H7 (cell line): ENCODE data around the gene PACSIN1. TPM values are rescaled to one million over a fixed set of nuclear protein-coding genes. Genes with fewer than 3 reads are reported as not detected.
A peak's percentile ranks its signal among the peaks of the same experiment; 100 is the strongest.
"Not testable (repeated sequence)": the region's sequence is repeated elsewhere in the genome, so short reads cannot be mapped to it uniquely, and the experiment has no call there.

Experiments used
- DNase-seq: peaks from one replicate; pipeline ENCODE4 v3.0.0; 2012
- H3K27me3 ChIP-seq: 2 replicates; pipeline ENCODE4 v1.6.0; 2011; ENCODE audit warnings: mild to moderate bottlenecking, low read length; ENCODE audit not compliant: control insufficient read depth, insufficient read depth
- H3K36me3 ChIP-seq: replicated peaks from 2 replicates; pipeline ENCODE4 v1.5.1; 2011; ENCODE audit warnings: low read length; ENCODE audit not compliant: control insufficient read depth, insufficient read depth
- H3K4me3 ChIP-seq: 2 replicates; pipeline ENCODE4 v1.5.1; 2011; ENCODE audit warnings: low read depth, mild to moderate bottlenecking, control low read depth, low read length, moderate library complexity; ENCODE audit not compliant: insufficient read depth
- total RNA-seq: library from RNA; depleted of rRNA; stranded (reverse); fragments of >200 nt; shearing (Covaris generic); gene quantifications from 2 replicates; pipeline ENCODE4 v1.2.3, GENCODE V29; 2014

PACSIN1 gene
- total RNA-seq, 1 experiment from 2014 or later: 3.4 TPM

- Histone ChIP-seq H3K36me3 (no peaks in the 10 kb centered on the region), H3K27me3 (peaks cover 20% of the 10 kb centered on the region), H3K4me3 (peak overlapping the region; percentile 62)
- peak; percentile 71 for DNase-seq
Observed at GRCh38 chr6:34466242-34467185, 638 bp downstream of the PACSIN1 start.

- H3K4me3 ChIP-seq: no peak overlapping the region
- H3K36me3 ChIP-seq: no peaks in the 10 kb centered on the region
- DNase-seq: no peak
- peaks cover 20% of the 10 kb centered on the region for H3K27me3 ChIP-seq
Observed at GRCh38 chr6:34468378-34468892, 2.6 kb downstream of the PACSIN1 start.

- Histone ChIP-seq H3K27me3 (peaks cover 18% of the 10 kb centered on the region), H3K4me3 (no peak overlapping the region), H3K36me3 (no peaks in the 10 kb centered on the region)
- DNase-seq: no peak
Observed at GRCh38 chr6:34469499-34469898, 3.6 kb downstream of the PACSIN1 start.

GRCh38 chr6:34472425-34472824, 6.5 kb downstream of the PACSIN1 start:
- Histone ChIP-seq H3K27me3 (no peaks in the 10 kb centered on the region; the same call in 1 of the 2 replicates), H3K4me3 (no peak overlapping the region), H3K36me3 (no peaks in the 10 kb centered on the region)
- DNase-seq: no peak

GRCh38 chr6:34473967-34474366, 8.1 kb downstream of the PACSIN1 start:
- H3K4me3 ChIP-seq: no peak overlapping the region

GRCh38 chr6:34474754-34475153, 8.9 kb downstream of the PACSIN1 start:
- no peaks in the 10 kb centered on the region; the same call in 1 of the 2 replicates for H3K27me3 ChIP-seq
- no peak overlapping the region for H3K4me3 ChIP-seq
- no peak for DNase-seq
- no peaks in the 10 kb centered on the region for H3K36me3 ChIP-seq

More at GRCh38 chr6:34473967-34474366, 8.1 kb downstream of the PACSIN1 start:
- Histone ChIP-seq H3K27me3 (no peaks in the 10 kb centered on the region; the same call in 1 of the 2 replicates), H3K36me3 (no peaks in the 10 kb centered on the region)
- no peak for DNase-seq

DNA sequence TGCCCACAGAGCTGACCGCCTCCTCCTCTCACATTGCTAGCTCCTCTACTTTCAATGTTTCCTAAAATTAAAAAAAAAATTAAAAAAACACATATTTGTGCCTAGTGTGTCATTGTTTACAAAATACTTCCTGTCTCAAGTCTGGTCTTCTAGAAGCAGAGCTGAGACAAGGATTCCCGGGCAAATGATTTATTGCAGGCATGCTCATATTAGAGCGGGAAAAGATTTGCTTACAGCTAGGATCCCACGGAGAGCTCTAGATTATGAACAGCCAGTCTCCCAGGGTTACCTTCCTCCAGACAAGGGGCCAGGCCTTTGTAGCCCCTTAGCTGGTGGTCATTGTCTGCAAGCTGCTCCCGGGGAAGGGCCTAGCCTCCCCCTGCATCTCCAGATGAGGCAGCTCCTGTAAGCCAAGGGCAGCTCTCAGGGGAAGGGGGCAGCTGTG, 9.4 kb downstream of the PACSIN1 start:
- Histone ChIP-seq H3K27me3 (no peaks in the 10 kb centered on the region; the same call in 1 of the 2 replicates), H3K36me3 (no peaks in the 10 kb centered on the region), H3K4me3 (no peak overlapping the region)
- DNase-seq: peak; percentile 71

DNA sequence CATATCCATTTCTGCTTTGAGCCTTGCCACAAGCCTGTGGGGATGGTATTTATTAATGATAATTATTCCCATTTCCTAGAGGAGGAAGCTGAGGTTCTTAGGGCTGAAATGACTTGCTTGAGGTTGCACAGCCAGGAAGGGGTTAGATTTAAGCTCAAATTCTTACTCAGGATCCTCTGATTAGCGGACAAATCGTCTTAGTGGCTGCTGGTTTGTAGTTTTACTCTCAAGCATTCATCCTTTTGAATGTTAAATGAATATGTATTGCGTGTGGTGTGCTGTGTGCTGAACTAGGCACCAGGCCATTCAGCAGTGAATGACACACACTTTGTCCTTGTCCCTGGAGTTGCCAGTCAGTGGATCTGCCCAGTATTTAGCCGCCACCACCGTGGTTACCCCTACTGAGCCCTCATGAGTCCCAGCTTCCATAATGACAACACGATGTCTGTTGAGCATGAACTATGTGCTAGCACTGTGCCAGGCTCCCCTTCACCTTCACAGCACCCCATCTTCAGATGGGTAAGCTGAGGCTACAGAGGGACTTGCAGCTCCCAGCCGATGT, 10.0 kb downstream of the PACSIN1 start:
- Histone ChIP-seq H3K36me3 (no peaks in the 10 kb centered on the region), H3K4me3 (no peak overlapping the region), H3K27me3 (no peaks in the 10 kb centered on the region; the same call in 1 of the 2 replicates)
- DNase-seq: no peak

DNA sequence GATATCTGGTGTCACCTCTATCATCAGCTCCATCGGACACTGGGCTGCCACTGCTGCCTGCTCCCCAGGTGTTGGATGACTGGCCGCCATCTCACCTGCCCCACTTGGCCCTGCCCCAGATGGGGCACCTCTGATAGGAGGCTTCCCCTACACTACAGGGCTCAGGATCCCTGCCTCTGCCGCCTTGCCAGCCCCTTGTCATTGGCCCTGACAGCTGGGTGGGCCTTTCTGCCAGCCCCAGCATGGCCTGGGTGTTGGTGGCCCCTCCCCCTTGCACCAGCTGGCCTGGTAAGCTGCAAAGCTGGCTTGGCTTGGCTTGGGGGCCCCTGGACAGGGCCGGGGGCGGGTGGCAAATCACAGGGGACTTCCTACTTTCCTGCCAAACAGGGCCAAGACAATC, 10.6 kb downstream of the PACSIN1 start:
- Histone ChIP-seq H3K36me3 (no peaks in the 10 kb centered on the region), H3K27me3 (no peaks in the 10 kb centered on the region; the same call in 1 of the 2 replicates), H3K4me3 (no peak overlapping the region)
- DNase-seq: peak; percentile 61

DNA sequence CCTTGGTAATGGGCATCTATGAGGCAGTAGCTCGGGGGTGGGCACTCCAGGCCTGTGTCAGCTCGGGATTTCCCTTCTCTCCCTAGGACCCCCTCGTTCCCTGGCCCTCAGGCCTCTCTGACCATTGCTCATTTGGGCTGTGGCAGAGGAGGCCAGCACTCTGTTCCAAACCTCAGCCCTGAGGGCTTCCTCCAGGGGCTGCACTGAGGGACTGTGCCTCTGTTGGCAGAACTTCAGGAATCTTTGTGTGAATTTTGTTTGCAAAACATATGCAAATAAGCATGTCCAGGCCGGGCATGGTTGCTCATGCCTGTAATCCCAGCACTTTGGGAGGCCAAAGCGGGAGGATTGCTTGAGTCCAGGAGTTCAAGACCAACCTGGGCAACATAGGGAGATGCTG, 11.0 kb downstream of the PACSIN1 start:
- Histone ChIP-seq H3K36me3 (no peaks in the 10 kb centered on the region), H3K4me3 (no peak overlapping the region), H3K27me3 (no peaks in the 10 kb centered on the region; the same call in 1 of the 2 replicates)
- DNase-seq: peak; percentile 54

GRCh38 chr6:34478796-34479195, 12.9 kb downstream of the PACSIN1 start:
- no peaks in the 10 kb centered on the region for H3K36me3 ChIP-seq
- no peak overlapping the region for H3K4me3 ChIP-seq
- DNase-seq: no peak
- H3K27me3 ChIP-seq: no peaks in the 10 kb centered on the region

DNA sequence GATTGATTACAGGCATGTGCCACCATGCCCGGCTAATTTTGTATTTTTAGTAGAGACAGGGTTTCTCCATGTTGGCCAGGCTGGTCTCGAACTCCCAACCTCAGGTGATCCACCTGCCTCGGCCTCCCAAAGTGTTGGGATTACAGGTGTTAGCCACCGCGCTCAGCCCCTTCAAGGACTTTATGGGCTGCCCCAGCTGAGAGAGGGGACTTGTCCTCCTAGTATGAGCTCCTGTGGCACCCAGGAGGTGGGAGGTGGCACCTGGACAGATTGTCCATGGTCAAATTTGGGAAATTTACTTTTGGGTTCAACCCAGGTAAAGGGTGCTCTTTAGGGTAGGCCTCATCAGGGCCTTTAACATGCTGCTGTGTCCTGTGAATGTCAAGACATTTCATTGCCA, 17.9 kb downstream of the PACSIN1 start:
- not testable (repeated sequence) for DNase-seq, H3K36me3 ChIP-seq, H3K4me3 ChIP-seq, H3K27me3 ChIP-seq

DNA sequence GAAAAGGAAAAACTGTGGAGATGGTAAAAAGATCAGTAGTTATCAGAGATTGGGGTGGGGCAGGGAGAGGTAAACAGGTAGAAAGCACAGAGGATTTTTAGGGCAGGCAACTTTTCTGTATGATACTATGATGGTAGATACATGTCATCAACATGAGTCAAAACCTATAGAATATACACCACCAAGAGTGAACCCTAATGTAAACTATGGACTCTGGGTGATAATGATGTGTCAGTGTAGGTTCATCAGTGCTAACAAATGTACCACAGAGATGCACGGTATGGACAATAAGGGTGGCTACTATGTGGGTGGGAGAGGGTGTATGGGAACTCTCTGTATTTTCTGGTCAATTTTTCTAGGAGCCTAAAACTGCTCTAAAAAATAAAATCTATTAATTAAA, 18.5 kb downstream of the PACSIN1 start:
- Histone ChIP-seq H3K27me3 (no peaks in the 10 kb centered on the region), H3K36me3 (no peaks in the 10 kb centered on the region), H3K4me3 (no peak overlapping the region)
- DNase-seq: no peak

DNA sequence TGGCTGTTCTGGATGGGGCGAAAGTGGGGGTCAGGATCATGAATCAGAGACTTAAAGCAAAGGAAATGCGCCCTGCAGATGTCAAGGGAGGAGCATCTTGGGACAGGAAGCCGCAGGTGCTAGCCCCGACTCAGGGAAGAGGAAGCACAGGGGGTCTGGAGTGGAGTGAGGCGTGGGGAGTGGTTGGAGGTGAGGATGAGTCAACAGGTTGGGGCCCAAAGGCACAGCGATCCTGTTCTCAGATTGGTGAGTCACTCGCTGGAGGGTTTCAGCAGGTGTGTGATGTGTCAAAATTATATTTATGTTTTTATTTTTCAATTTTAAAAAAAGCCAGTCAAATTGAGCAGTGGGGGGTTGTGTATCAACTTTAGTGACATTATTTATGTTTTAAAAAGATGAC, 19.0 kb downstream of the PACSIN1 start:
- no peaks in the 10 kb centered on the region for H3K27me3 ChIP-seq
- peak; percentile 61 for DNase-seq
- H3K36me3 ChIP-seq: no peaks in the 10 kb centered on the region
- H3K4me3 ChIP-seq: no peak overlapping the region
